ENCODE data around the gene SLC15A5.

DNA sequence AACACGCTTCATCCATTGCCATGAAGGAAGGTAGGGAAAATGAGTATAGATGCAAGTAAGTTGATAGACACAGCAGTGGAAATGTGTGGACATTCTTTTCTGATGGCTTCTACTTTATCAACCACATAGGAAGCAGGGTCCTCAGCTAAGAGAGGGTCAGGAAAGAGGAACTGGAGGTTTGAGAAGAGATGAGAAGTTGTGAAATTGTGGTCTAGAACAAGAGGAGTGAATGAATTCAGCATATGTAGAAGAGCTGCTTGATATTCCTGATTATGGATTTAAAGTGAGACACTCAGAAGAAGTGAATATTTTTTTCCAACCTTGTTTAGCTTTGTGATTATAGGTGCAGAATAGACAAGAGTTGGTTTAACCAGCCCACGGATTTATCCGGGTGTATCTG is 128.5 kb downstream of the SLC15A5 start:
- TF ChIP-seq, protein P1, sequence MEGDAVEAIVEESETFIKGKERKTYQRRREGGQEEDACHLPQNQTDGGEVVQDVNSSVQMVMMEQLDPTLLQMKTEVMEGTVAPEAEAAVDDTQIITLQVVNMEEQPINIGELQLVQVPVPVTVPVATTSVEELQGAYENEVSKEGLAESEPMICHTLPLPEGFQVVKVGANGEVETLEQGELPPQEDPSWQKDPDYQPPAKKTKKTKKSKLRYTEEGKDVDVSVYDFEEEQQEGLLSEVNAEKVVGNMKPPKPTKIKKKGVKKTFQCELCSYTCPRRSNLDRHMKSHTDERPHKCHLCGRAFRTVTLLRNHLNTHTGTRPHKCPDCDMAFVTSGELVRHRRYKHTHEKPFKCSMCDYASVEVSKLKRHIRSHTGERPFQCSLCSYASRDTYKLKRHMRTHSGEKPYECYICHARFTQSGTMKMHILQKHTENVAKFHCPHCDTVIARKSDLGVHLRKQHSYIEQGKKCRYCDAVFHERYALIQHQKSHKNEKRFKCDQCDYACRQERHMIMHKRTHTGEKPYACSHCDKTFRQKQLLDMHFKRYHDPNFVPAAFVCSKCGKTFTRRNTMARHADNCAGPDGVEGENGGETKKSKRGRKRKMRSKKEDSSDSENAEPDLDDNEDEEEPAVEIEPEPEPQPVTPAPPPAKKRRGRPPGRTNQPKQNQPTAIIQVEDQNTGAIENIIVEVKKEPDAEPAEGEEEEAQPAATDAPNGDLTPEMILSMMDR (IDR thresholded peaks at IDR 0.05), result no peak
- TF ChIP-seq POLR2AphosphoS5 (IDR thresholded peaks at IDR 0.05), result no peak

All from breast epithelium (tissue), 3 donors.